Measurements from ENCODE around the gene HSPB6. TPM values are rescaled to one million over a fixed set of nuclear protein-coding genes. Genes with fewer than 3 reads are reported as not detected.
"Not testable (repeated sequence)": the region's sequence is repeated elsewhere in the genome, so short reads cannot be mapped to it uniquely, and the experiment has no call there.

Gene HSPB6
- total and polyA plus RNA-seq, 12 donors = 21.1 to 932 (median 265) TPM

DNA sequence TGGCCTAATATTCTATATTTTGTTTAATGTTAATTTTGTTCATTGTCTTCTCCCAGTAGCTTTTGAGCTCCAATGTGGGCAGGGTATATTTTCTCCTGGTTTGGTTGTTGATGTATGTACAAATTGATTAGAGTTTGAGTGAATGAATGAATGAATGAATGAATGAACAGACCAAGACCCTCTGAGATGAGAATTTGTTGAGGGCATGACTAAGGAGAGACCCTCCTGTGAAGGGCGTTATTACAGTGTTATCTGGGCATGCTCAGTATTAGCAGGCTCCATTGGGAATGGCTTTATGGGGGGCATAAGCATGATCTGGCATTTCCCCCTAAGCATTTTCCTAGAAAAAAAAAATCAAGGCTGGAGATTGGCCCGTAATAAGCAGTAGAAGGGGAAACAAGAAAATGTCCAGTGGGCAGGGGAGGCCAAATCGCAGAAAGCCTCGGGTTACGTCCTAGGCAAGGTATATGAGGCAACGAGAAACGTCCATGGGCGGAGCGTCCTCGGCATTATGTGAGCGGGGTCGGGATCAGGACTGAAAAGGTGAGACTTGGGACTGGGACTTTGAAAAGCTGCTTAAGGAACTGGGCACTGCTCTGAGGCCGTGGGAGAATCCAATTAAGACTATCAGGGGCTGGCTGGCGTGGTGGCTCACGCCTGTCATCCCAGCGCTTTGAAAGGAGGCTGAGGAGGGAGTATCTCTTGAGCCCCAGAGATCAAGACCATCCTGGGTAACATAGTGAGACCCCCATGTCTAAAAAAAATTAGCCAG is 17.6 kb upstream of the HSPB6 start:
- no peak overlapping the region for H3K27ac ChIP-seq
- H3K4me3 ChIP-seq = peak overlapping the region in 1 of 4 donors; percentile 99
- no peaks in the 10 kb centered on the region for H3K36me3 ChIP-seq (replicated peaks in 1 of 2)
- intact Hi-C loops (cut with DNase I) = no loop called here
- peaks cover 0 to 5% of the 10 kb centered on the region in 2 donors for H3K4me1 ChIP-seq (replicated peaks in 1 of 2)
- TF ChIP-seq POLR2A (IDR thresholded peaks at IDR 0.05) = no peak
- TF ChIP-seq, protein P1, sequence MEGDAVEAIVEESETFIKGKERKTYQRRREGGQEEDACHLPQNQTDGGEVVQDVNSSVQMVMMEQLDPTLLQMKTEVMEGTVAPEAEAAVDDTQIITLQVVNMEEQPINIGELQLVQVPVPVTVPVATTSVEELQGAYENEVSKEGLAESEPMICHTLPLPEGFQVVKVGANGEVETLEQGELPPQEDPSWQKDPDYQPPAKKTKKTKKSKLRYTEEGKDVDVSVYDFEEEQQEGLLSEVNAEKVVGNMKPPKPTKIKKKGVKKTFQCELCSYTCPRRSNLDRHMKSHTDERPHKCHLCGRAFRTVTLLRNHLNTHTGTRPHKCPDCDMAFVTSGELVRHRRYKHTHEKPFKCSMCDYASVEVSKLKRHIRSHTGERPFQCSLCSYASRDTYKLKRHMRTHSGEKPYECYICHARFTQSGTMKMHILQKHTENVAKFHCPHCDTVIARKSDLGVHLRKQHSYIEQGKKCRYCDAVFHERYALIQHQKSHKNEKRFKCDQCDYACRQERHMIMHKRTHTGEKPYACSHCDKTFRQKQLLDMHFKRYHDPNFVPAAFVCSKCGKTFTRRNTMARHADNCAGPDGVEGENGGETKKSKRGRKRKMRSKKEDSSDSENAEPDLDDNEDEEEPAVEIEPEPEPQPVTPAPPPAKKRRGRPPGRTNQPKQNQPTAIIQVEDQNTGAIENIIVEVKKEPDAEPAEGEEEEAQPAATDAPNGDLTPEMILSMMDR (IDR thresholded peaks at IDR 0.05) = no peak
- H3K27me3 ChIP-seq = no peaks in the 10 kb centered on the region
- H3K9me3 ChIP-seq (replicated peaks in 1 of 3) = no peaks in the 10 kb centered on the region
- 37 to 54% (median 43%) methylated on average over 14 to 16 of the region's 16 CpGs for WGBS, 4 donors
- no peak for DNase-seq

DNA sequence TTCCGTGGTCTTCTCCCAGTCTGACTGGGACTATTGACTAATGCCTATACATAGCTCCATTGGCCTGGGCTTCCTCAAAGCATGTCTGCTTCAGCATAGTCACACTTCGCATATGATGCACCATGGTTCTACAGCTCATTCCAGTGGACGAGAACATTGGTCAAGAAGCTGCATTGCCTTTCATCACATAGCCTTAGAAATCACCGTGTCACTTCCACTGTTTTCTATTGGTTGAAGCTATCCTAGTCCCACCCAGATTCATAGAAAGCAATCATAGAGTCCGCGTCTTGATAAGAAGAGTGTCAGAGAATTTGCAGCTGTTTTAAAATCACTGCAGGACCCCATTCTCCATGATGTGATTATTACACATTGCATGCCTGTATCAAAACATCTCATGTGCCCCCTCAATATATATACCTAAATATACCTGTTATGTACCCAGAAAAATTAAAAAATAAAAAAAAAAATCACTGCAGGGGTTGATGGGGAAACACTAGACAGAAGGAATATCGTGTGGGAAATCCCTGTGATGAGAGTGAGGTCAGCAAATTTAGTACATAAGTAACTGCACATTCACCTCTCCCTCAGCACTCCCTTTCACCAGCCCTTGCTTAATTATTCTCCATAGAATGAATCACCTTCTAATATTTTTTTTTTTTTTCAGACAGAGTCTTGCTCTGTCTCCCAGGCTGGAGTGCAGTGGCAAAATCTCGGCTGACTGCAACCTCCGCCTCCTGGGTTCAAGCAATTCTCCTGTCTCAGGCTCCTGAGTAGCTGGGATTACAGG is 16.4 kb upstream of the HSPB6 start:
- Histone ChIP-seq H3K4me1 (replicated peaks in 1 of 2) (peaks cover 0 to 5% of the 10 kb centered on the region in 2 donors), H3K4me3 (no peak overlapping the region), H3K9me3 (replicated peaks in 1 of 3) (no peaks in the 10 kb centered on the region), H3K27me3 (no peaks in the 10 kb centered on the region), H3K36me3 (replicated peaks in 1 of 2) (no peaks in the 10 kb centered on the region), H3K27ac (no peak overlapping the region)
- intact Hi-C loops (cut with DNase I) = no loop called here
- TF ChIP-seq, protein P1 (IDR thresholded peaks at IDR 0.05) = no peak
- no peak for TF ChIP-seq POLR2A (IDR thresholded peaks at IDR 0.05)
- WGBS, 4 donors = 50 to 55% (median 52%) methylated on average over 9 of the region's 9 CpGs
- no peak for DNase-seq

DNA sequence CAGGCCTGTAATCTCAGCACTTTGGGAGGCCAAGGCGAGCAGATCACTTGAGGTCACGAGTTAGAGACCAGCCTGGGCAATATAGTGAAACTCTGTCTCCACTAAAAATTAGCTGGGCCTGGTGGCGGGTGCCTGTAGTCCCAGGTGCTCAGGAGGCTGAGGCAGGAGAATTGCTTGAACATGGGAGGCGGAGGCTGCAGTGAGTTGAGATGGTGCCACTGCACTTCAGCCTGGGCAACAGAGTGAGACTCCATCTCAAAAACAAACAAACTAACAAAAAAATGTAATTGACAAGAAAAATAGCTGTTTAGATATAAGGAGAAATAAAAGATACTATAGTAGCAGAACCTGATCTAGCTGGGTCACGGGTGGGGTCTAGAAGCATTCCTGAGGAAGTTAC is 15.5 kb upstream of the HSPB6 start:
- DNase-seq; H3K27me3 ChIP-seq; intact Hi-C loops (cut with DNase I); H3K36me3 ChIP-seq (replicated peaks in 1 of 2); H3K9me3 ChIP-seq (replicated peaks in 1 of 3); H3K27ac ChIP-seq; H3K4me3 ChIP-seq: not testable (repeated sequence)
- peaks cover 0 to 10% of the 10 kb centered on the region in 2 donors for H3K4me1 ChIP-seq (replicated peaks in 1 of 2)
- WGBS, 4 donors = 88 to 100% (median 94%) methylated on average over 3 to 5 of the region's 5 CpGs

DNA sequence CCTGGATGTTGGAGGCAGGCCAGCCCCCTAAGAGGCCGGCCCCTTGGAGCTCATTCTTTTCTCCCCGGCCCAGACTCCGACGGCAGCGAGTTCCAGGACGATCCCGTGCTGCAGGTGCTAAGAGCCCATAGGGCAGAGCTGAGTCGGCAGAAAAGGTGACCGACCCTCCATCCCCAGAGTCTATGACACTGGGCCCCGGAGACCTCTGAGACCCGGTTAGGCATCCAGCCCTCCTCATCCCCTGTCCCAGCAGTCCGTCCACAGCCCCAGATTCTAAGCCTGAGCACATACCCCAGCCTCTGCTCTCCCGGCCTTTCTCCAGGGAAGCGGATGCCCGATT is 11.2 kb upstream of the HSPB6 start:
- peaks cover 0 to 5% of the 10 kb centered on the region in 2 donors for H3K4me1 ChIP-seq (replicated peaks in 1 of 2)
- 35 to 67% (median 47%) methylated on average over 8 to 15 of the region's 15 CpGs for WGBS, 4 donors
- H3K27me3 ChIP-seq = no peaks in the 10 kb centered on the region
- intact Hi-C loops (cut with DNase I) = no loop called here
- H3K36me3 ChIP-seq (replicated peaks in 1 of 2) = peaks cover 0 to 10% of the 10 kb centered on the region in 2 donors
- H3K4me3 ChIP-seq = no peak overlapping the region
- DNase-seq = peak in 1 of 7 donors; percentile 47
- peak overlapping the region in 2 of 5 donors; percentile 41 to 51 for H3K27ac ChIP-seq
- H3K9me3 ChIP-seq (replicated peaks in 1 of 3) = no peaks in the 10 kb centered on the region
- no peak for TF ChIP-seq POLR2A (IDR thresholded peaks at IDR 0.05)
- TF ChIP-seq, protein P1 (IDR thresholded peaks at IDR 0.05) = no peak

Data from adrenal gland (tissue), 12 donors.